GM12892 (cell line): ENCODE results near the gene H6PD.

ENCODE experiments used
- POLR2A ChIP-seq: IDR thresholded peaks from 2 replicates; pipeline ENCODE4 v1.6.1; 2011; ENCODE audit warnings: low read depth, low read length, control low read depth
- POLR2AphosphoS5 ChIP-seq: IDR thresholded peaks from 2 replicates; pipeline ENCODE4 v1.6.1; 2011; ENCODE audit warnings: low read depth, low read length, control low read depth

DNA sequence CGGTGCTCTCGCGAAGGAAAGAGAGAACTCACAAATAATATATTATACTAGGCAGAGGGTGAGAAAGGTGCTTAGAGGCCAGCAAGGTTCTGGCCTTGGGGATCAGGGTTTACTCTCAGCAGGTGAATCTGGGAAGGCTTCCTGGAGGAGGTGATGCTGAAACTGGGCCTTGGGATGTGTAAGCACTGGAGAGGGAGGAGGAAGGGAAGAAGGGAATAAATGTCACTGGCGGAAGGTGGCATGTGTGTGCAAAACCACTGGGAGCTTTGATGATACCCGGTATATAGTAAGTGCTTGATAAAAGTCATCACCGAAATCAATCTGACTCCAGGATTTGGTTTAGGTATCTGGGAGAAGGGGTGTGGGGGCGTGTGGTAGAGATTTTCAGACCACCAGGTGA, 82.5 kb downstream of the H6PD start:
- no peak for TF ChIP-seq POLR2AphosphoS5
- TF ChIP-seq POLR2A: no peak
